ENCODE measurements around the gene CCL4L2.
"Not testable (repeated sequence)": the region's sequence is repeated elsewhere in the genome, so short reads cannot be mapped to it uniquely, and the experiment has no call there.

Gene CCL4L2

DNA sequence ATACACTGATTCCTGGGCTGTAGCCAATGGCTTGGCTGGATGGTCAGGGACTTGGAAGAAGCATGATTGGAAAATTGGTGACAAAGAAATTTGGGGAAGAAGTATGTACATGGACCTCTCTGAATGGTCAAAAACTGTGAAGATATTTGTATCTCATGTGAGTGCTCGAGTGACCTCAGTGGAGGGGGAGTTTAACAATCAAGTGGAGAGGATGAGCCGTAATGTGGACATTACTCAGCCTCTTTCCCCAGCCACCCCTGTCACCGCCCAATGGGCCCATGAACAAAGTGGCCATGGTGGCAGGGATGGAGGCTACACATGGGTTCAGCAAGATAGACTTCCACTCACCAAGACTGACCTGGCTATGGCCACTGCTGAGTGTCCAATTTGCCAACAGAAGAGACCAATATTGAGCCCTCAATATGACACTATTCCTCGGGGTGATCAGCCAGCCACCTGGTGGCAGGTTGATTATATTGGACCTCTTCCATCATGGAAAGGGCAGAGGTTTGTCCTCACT lies 10.8 kb downstream of the CCL4L2 start:
- DNase-seq: not testable (repeated sequence)

DNA sequence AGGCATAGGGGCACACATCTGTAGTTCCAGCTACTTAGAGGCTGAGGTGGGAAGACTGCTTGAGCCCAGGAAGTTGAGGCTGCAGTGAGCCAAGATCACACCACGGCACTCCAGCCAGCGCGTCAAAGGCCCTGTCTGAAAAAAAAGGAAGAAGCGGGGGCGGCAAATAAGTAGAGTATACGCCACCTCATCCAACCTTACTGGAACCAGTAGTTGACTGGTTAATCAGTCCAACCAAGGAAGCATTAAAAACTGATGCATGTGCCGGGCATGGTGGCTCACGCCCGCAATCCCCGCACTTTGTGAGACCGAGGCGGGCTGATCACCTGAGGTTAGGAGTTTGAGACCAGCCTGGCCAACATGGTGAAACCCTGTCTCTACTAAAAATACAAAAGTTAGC lies 12.1 kb downstream of the CCL4L2 start:
- DNase-seq: not testable (repeated sequence)

DNA sequence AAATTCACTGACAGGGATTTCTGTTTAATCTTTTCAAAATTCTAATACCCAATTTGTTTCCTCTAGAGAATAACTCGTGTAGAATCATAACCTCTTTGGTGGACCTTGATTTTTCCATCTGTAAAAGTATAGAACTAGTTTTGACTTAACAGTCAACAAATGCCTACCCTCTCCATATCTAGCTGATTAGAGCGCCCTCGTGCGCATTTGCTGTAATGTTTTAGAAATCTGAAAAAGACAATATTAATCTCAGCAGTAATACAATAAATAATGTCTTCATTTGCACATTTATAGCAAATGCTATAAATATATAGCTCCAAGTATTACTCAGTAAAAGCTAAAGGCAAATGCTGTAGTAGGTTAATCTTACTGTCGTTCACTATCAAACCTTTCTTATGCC lies 18.8 kb downstream of the CCL4L2 start:
- not testable (repeated sequence) for DNase-seq

DNA sequence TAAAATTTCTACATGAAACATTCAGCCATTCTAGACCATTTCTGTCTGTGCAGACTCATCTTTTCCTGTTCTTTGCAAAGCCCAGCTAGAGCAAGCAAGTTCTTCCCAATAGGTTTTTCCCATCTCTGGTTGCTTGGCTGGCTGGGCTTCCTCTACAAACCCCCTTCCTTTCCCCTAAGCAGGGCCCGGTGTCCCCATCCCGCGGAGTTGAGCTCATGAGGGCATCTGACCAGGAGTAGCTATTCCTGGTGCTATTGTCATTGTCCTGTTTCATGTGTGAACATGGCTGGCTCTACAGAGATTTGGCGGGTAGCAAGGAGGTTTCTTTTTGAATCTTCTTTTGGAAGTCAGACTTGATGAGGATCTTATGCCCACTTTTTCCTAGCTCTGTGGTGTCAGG lies 31.2 kb downstream of the CCL4L2 start:
- DNase-seq: not testable (repeated sequence)
